Stromal cell of bone marrow (primary cell): ENCODE measurements around the gene MAD2L1BP.

Experiments
- DNase-seq: peaks from one replicate; pipeline ENCODE4 v3.0.0-alpha.2; 2012; ENCODE audit warnings: low read depth

The MAD2L1BP gene

DNA sequence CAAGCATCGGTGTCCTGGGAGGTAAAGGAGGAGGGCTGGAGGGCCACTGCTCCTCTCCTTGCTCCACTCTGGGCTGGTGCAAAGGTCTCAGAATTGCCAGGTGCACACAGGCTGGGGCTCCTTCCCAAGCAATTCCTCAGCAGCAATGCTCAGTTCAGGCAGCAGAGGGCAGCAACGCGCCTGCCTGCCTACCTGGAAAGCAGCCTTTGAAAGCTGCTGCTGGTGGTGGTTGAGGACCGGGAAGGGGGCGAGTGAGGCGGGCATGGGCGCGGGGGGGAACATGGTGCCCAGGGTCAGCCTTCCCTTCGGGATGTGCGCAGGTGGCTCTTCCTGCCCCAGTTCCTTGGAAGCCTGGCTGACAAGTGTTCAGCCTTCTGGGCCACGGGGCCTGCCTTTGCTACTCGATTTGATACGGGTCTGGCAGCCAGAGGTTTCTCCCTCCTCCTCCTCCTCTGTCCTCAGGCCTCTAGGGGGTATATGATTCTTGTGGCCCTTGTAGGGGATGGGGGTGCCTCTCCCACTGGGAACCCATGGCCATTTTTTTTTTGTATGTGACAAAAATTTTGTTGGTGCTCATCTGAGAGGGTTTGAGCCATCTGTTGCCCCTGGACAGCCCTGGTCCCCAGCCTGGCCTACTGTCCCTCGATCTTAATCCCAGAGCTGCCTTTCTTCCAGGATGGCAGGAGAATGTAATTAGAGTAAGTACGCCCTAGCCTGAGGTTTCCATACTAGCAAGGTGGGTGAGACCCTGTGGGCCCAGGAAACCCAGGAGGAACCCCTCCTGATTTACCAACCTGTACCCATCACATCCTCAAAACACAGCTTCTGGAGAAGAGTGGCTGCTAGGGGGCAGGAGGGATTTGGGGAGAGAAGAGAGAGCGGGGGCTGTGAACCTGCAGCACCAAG, 31.9 kb downstream of the MAD2L1BP start:
- DNase-seq, result no peak

GRCh38 chr6:43668151-43669028, 32.8 kb downstream of the MAD2L1BP start:
- DNase-seq, result no peak

GRCh38 chr6:43669050-43669921, 33.6 kb downstream of the MAD2L1BP start:
- peak; percentile 84 for DNase-seq

DNA sequence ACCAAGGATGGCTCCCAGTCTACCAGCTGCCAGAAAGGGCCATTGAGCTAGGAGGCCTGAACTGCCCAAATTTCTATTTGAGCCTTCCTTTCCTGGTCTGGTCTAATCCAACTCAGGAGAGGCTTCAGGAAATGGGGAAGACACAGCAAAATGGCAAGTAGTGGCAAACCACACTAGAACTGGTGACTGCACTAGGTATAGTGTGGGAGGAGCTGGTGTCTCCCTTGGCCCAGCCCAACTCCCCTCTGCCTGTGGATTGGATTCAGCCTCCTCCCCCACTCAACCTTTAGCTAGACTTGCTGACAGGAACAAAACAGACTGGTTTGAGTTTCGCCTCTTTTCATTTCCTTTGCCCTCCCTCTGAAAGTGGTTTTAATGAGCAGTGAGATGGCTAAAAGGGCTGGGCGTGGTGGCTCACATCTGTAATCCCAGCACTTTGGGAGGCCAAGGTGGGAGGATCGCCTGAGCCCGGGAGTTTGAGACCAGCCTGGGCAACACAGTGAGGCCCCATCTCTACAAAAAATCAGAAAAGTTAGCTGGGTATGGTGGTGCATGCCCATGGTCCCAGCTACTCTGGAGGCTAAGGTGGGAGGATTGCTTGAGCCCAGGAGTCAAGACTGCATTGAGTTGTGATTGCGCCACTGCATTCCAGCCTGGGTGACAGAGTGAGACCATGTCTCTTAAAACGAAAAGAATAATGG, 34.4 kb downstream of the MAD2L1BP start:
- DNase-seq, result no peak

DNA sequence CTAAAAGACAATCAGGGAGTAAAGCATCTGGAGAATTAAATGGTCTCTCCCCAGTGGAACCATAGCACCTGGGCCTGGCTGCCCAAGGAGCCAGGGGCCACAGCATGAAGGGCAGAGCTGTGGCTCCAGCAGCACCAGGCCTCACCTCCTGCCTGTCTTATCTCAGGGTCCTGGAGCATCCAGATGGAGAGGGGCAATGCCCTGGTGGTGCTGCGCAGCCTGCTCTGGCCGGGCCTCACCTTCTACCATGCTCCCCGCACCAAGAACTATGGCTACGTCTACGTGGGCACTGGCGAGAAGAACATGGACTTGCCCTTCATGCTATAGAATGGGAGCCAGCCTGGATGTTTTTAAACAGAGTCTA, 35.0 kb downstream of the MAD2L1BP start:
- DNase-seq, result no peak

- DNase-seq, result no peak
These were observed 35.6 kb downstream of the MAD2L1BP start for GRCh38 chr6:43671011-43671800.

GRCh38 chr6:43671801-43672690, 36.4 kb downstream of the MAD2L1BP start:
- no peak for DNase-seq

GRCh38 chr6:43673444-43674084, 37.9 kb downstream of the MAD2L1BP start:
- no peak for DNase-seq

DNA sequence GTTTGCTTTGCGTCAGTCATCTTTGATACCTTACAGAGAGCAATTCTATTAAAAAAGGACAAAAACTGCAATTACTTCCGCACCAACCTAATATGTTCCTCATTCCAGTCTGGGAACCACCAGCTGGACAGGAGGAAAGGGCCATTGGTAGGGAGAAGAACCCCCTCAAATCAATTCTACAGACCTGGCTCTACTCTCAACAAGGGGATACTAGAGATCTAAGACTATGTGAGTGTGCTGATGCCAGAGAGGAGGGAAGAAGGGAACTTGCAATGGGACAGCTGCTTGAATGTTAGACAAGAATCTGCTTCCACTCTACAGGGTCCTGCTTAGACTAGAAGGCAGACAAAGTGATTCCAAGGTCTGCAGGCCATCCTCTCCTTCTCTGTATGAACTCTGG, 38.7 kb downstream of the MAD2L1BP start:
- DNase-seq, result no peak

GRCh38 chr6:43674921-43675320, 39.3 kb downstream of the MAD2L1BP start:
- DNase-seq, result no peak

DNA sequence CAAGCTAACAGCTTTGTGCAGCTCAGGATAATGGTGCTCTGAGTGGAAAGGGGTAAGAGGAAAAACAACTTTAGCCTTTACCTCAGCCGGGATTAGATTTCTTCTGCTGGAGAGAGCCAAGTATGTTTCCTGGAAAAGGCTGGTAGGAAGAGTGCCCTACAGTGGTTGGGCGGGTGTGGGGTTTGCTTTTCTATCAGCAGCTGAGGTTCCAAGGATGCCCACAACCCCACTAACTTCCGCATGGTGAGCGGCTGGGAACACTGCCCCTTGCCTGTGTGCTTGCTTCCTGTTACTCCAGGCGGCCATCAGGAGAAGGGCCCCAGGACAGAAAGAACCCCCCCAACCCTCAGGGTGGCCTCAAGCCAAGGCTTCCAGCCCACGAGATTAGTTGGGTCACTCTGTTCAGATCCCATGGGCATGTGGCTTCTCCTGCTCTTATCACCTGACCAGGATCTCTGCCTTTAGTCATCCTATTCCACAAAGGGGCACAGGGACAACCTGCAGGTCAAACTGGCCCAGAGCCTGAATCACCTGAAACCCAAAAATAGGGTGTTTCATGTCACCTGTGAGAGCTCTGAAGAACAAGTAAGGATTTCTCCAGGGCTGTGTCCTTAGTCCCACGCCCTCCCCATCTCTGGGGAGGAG, 41.4 kb downstream of the MAD2L1BP start:
- DNase-seq, result no peak

GRCh38 chr6:43677759-43678158, 42.1 kb downstream of the MAD2L1BP start:
- DNase-seq, result no peak

DNA sequence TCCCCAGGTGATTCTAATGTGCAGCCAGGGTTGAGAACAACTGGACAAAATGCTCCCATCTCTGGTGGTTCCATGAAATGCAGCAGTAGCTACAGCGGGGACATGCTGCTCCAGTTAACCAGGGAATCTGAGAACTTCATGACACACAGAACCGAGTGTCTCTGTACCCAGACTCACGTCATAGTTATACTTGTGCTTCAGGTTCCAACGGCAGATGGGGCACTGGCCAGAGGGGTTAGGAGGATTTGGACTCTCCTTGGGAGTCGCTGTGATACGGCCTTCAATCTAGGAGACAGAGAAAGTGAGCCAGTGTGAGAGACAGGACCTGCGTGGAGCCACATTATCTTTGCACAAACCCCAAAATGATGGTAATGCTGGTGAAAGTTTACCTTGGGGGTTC, 42.7 kb downstream of the MAD2L1BP start:
- no peak for DNase-seq

GRCh38 chr6:43679057-43679456, 43.4 kb downstream of the MAD2L1BP start:
- DNase-seq, result no peak

GRCh38 chr6:43680308-43681200, 44.9 kb downstream of the MAD2L1BP start:
- no peak for DNase-seq

DNA sequence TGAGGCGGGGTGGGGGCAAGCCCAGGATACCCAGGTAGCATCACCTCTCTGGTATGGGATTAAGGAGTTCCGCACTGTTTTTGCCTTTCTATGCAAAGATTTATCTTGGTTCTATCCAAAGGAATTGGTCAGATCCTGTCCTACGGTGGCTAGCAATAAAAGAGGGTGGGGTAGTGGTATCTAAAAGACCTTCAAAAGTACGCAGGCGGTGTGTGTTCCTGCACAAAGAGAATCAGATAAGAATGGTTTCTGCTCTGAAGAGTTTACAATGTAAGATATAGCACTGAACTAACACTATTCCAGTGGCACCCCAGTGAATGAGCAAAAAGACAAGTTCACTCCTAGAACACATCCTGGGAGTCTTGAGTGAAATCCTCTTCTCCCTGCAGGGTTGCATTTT, 45.7 kb downstream of the MAD2L1BP start:
- no peak for DNase-seq

GRCh38 chr6:43682724-43683429, 47.2 kb downstream of the MAD2L1BP start:
- DNase-seq, result no peak
